ENCODE data around the gene ACTR1A.

Gene ACTR1A

DNA sequence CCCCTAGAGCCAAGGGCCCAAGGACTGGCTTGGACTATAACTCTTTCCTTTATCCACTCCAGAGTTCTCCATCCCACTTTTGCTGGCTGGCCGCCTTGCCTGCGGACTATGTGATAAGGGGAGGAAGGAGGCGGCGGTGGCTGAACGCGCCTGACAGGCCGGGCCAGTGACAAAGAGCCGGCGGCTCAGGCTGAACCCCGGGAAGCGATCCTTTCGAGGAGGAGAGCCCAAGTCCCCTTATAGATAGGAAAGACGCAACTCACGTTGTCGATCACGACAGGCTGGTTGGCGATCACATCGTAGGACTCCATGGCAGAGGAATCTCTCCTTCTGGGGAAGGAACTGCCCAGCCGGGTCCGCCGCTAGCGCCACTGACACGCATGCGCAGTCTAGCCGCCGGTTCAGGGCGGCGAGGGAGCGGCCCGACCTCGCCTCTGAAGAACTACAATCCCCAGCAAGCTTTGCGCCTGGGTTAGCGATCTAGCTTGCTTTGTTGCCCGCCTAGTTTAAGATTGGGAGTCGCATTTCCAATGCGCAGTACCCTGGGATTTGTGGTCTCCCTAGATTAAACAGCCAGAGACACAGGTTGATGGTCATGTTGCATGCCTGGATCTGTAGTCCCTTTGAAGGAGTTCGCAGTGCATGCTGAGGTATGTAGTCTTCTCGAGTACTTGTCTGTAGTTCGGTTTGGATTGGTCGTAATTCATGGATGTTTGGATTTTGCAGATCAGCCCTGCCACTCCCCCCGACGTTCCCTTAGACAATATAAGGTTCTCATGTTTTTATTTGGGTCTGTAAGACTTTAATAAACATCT, at the start of gene ACTR1A:
Gene ACTR1A, minus strand, starts transcription at position 376 of the 815 bp plus-strand sequence. Its CDS starts 65 bp downstream, at position 311.
- H3K27me3 ChIP-seq (ENCODE audit: control insufficient read depth in 1 of 2, insufficient read depth in 2 of 2, low read length in 2 of 2), result no peaks in the 10 kb centered on the region
- peak within 1 kb of the TSS; percentile 89 for H3K27ac ChIP-seq (ENCODE audit: low read length)
- peaks cover 29% of the 10 kb centered on the region for H3K4me1 ChIP-seq (ENCODE audit: control insufficient read depth, insufficient read depth, low read length)
- peak within 1 kb of the TSS; percentile 94 to 96 for H3K9ac ChIP-seq (ENCODE audit: low read length in 2 of 2)
- H3K4me3 ChIP-seq (ENCODE audit: low read length in 2 of 2), result peak within 1 kb of the TSS; percentile 91 to 98
- H3K36me3 ChIP-seq (ENCODE audit: control insufficient read depth in 2 of 2, insufficient read depth in 2 of 2, low read length in 2 of 2), result no peaks in the 10 kb centered on the region
- no peaks in the 10 kb centered on the region for H3K9me3 ChIP-seq (ENCODE audit: control insufficient read depth in 2 of 2, low read length in 2 of 2)

DNA sequence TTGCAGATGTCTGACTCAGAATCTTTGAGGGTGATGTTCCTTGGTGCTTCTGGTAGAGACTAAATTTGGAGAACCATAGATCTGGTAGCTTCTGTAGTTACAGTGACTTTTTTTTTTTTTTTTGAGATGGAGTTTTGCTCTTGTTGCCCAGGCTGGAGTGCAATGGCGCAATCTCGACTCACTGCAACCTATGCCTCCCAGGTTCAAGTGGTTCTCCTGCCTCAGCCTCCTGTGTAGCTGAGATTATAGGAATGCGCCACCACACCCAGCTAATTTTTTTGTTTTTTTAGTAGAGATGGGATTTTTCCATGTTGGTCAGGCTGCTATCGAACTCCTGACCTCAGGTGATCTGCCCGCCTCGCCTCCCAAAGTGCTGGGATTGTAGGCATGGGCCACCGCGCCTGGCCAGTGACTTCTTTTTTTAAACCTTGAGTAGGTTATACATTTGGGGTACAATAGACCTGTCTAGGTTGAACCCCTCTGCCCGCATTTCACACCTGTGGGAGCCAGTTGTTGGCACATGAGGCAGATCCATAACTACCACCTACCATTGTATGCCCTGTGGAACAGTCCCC, 48.2 kb upstream of the ACTR1A start:
- no peak overlapping the region for H3K4me3 ChIP-seq (ENCODE audit: low read length in 2 of 2)
- peaks cover 5 to 8% of the 10 kb centered on the region in 2 donors for H3K36me3 ChIP-seq (ENCODE audit: control insufficient read depth in 2 of 2, insufficient read depth in 2 of 2, low read length in 2 of 2)
- H3K27me3 ChIP-seq (ENCODE audit: control insufficient read depth in 1 of 2, insufficient read depth in 2 of 2, low read length in 2 of 2), result no peaks in the 10 kb centered on the region
- H3K9ac ChIP-seq (ENCODE audit: low read length in 2 of 2), result no peak overlapping the region
- no peak overlapping the region for H3K27ac ChIP-seq (ENCODE audit: low read length)
- H3K4me1 ChIP-seq (ENCODE audit: control insufficient read depth, insufficient read depth, low read length), result no peaks in the 10 kb centered on the region
- H3K9me3 ChIP-seq (ENCODE audit: control insufficient read depth in 2 of 2, low read length in 2 of 2), result no peaks in the 10 kb centered on the region

DNA sequence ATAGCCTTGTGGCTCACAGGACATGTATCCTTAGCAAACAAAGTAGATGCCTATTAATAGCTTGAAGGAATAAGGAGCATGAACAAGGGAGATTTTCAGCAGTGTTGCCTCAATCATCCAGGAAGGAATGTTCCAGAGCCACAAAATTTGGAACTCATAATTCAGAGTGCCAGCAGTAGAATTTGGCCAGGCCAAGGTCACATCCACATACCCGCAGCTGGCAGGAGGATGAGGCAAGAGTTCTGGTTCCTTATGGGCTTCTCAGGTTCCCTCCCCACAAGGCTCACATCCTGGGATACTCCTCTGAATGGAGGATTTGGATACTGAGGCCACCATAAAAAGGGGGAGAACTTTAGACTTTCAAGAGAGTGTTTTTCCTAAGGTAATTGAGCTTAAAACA, 47.0 kb upstream of the ACTR1A start:
- Histone ChIP-seq H3K4me3 (ENCODE audit: low read length in 2 of 2) (no peak overlapping the region), H3K9me3 (ENCODE audit: control insufficient read depth in 2 of 2, low read length in 2 of 2) (no peaks in the 10 kb centered on the region), H3K27me3 (ENCODE audit: control insufficient read depth in 1 of 2, insufficient read depth in 2 of 2, low read length in 2 of 2) (no peaks in the 10 kb centered on the region), H3K9ac (ENCODE audit: low read length in 2 of 2) (no peak overlapping the region), H3K36me3 (ENCODE audit: control insufficient read depth in 2 of 2, insufficient read depth in 2 of 2, low read length in 2 of 2) (peaks cover 5 to 8% of the 10 kb centered on the region in 2 donors), H3K4me1 (ENCODE audit: control insufficient read depth, insufficient read depth, low read length) (no peaks in the 10 kb centered on the region), H3K27ac (ENCODE audit: low read length) (no peak overlapping the region)

DNA sequence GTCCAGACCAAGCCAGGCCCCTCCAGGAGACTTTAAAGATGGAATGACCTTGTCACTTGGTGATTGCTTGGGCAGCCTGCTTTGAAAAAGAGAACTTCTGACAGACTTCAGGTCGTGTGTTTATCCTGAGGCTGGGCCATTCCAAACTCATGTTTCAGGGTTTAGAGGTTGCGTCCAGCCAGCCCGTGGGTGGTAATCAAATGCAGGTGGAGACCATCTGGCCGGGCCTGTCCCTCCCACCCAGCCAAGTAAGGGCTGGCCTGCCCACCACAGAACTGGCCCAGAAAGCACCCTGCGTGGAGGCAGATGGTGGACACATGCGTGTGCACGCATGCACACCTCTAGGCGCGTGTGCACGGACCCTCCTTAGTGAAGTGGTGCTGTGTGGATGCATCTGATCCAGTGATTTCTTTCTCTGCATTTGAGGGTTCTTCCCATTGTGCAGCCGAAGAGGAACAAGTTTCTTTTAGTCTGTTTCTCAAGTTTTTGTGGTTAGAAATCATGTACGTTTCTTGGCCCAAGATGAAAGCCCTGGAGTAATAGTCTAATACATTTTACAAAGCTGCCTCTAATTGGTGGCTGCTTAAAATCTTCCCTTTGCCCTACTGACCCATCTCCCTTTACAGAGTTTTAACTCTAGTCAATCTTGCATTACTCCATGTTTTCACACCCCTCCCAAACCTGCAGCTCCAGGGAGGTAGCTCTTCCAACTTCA, 44.3 kb upstream of the ACTR1A start:
- no peaks in the 10 kb centered on the region for H3K27me3 ChIP-seq (ENCODE audit: control insufficient read depth in 1 of 2, insufficient read depth in 2 of 2, low read length in 2 of 2)
- H3K27ac ChIP-seq (ENCODE audit: low read length), result no peak overlapping the region
- no peak overlapping the region for H3K9ac ChIP-seq (ENCODE audit: low read length in 2 of 2)
- H3K36me3 ChIP-seq (ENCODE audit: control insufficient read depth in 2 of 2, insufficient read depth in 2 of 2, low read length in 2 of 2), result peaks cover 5 to 8% of the 10 kb centered on the region in 2 donors
- no peaks in the 10 kb centered on the region for H3K9me3 ChIP-seq (ENCODE audit: control insufficient read depth in 2 of 2, low read length in 2 of 2)
- H3K4me1 ChIP-seq (ENCODE audit: control insufficient read depth, insufficient read depth, low read length), result no peaks in the 10 kb centered on the region
- no peak overlapping the region for H3K4me3 ChIP-seq (ENCODE audit: low read length in 2 of 2)

DNA sequence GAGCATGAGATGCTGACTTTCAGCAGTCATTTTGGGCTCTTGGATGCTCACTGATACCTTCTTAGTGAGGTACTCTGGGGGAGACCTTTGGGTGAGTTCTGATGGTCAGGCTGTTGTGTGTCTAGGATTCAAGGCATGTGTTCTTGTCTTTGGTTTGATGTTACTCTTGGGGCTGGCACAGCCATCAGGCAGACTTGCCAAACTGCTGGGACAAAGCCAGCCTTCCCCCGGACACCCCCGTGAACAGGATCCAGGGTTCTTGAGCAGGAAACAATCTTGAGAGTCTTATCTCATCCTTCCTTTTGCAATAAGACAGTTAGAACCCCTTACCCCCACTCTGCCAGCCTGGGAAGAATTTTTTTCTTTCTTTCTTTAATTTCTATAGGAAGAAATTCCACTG, 43.5 kb upstream of the ACTR1A start:
- Histone ChIP-seq H3K9ac (ENCODE audit: low read length in 2 of 2) (no peak overlapping the region), H3K27ac (ENCODE audit: low read length) (no peak overlapping the region)

DNA sequence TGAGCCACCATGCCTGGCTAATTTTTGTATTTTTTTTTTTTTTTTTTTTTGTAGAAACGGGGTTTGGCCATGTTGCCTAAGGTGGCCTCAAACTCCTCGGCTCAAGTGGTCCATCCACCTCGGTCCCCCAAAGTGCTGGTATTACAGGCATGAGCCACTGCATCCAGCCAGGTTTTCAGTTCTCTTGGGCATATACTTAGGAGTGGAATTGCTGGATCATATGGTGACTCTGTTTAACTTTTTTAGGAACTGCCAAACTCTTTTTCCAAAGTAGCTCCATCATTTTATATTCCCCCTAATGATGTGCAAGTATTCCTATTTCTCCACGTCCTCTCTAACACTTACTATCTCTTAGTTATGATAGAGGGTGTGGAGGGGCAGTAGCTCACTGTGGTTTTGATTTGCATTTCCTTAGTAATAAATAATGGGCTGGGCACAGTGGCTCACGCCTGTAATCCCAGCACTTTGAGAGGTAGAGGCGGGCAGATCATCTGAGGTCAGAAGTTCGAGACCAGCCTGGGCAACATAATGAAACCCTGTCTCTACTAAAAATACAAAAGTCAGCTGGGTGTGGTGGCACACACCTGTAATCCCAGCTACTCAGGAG, 42.9 kb upstream of the ACTR1A start:
- H3K9ac ChIP-seq (ENCODE audit: low read length in 2 of 2), result no peak overlapping the region
- H3K36me3 ChIP-seq (ENCODE audit: control insufficient read depth in 2 of 2, insufficient read depth in 2 of 2, low read length in 2 of 2), result peaks cover 2 to 5% of the 10 kb centered on the region in 2 donors
- no peak overlapping the region for H3K27ac ChIP-seq (ENCODE audit: low read length)
- H3K9me3 ChIP-seq (ENCODE audit: control insufficient read depth in 2 of 2, low read length in 2 of 2), result no peaks in the 10 kb centered on the region
- no peaks in the 10 kb centered on the region for H3K4me1 ChIP-seq (ENCODE audit: control insufficient read depth, insufficient read depth, low read length)
- no peaks in the 10 kb centered on the region for H3K27me3 ChIP-seq (ENCODE audit: control insufficient read depth in 1 of 2, insufficient read depth in 2 of 2, low read length in 2 of 2)
- H3K4me3 ChIP-seq (ENCODE audit: low read length in 2 of 2), result no peak overlapping the region

More for the DNA sequence above, 43.5 kb upstream of the ACTR1A start:
- Histone ChIP-seq H3K4me1 (ENCODE audit: control insufficient read depth, insufficient read depth, low read length) (no peaks in the 10 kb centered on the region), H3K4me3 (ENCODE audit: low read length in 2 of 2) (no peak overlapping the region), H3K27me3 (ENCODE audit: control insufficient read depth in 1 of 2, insufficient read depth in 2 of 2, low read length in 2 of 2) (no peaks in the 10 kb centered on the region), H3K9me3 (ENCODE audit: control insufficient read depth in 2 of 2, low read length in 2 of 2) (no peaks in the 10 kb centered on the region), H3K36me3 (ENCODE audit: control insufficient read depth in 2 of 2, insufficient read depth in 2 of 2, low read length in 2 of 2) (peaks cover 3 to 8% of the 10 kb centered on the region in 2 donors)

DNA sequence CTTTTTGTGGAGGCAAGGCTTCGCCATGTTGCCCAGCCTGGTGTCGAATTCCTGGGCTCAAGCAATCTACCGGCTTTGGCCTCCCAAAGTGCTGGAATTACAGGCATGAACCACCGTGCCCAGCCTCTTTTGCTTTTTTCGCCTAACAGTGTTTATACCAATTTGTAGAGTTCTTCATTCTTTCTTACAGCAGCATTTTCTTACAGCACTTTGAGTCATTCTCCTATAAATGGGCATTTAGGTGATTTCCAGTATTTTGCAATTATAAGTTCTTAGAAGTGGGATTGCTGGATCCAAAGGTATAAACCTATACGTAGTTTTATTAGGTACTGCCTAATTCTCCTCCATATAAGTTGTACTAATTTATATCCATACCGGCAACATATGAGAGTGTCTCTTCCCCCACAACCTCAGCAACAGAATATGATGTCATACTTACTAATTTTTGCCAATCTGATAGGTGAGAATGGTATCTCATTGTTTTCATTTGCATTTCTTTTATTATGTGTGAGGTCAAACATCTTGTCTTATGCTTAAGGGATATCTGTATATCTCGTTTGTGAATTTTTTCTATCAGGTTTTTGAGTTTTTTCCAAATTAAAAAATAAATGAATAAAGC, 40.4 kb upstream of the ACTR1A start:
- Histone ChIP-seq H3K9me3 (ENCODE audit: control insufficient read depth in 2 of 2, low read length in 2 of 2) (no peaks in the 10 kb centered on the region), H3K4me1 (ENCODE audit: control insufficient read depth, insufficient read depth, low read length) (no peaks in the 10 kb centered on the region), H3K27ac (ENCODE audit: low read length) (no peak overlapping the region), H3K36me3 (ENCODE audit: control insufficient read depth in 2 of 2, insufficient read depth in 2 of 2, low read length in 2 of 2) (no peaks in the 10 kb centered on the region), H3K4me3 (ENCODE audit: low read length in 2 of 2) (no peak overlapping the region), H3K9ac (ENCODE audit: low read length in 2 of 2) (no peak overlapping the region), H3K27me3 (ENCODE audit: control insufficient read depth in 1 of 2, insufficient read depth in 2 of 2, low read length in 2 of 2) (no peaks in the 10 kb centered on the region)

DNA sequence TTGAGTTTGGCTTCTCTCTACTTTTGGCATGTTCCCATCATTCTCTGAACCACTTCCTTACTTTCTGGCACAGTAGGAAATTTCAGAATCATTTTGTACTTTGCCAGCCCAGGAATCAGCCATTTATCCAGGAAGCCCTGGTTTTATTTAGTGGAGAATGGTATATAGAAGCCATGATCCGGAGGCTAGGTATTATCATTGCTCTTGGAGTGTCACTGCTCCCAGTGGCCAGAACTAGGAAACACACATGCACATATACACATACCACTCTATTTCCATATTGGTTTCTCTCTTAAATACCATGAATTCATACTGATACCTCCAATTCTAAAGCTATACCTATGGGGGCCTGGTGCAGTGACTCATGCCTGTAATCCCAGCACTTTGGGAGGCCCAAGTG, 37.5 kb upstream of the ACTR1A start:
- Histone ChIP-seq H3K9me3 (ENCODE audit: control insufficient read depth in 2 of 2, low read length in 2 of 2) (no peaks in the 10 kb centered on the region), H3K4me1 (ENCODE audit: control insufficient read depth, insufficient read depth, low read length) (no peaks in the 10 kb centered on the region), H3K27ac (ENCODE audit: low read length) (no peak overlapping the region), H3K4me3 (ENCODE audit: low read length in 2 of 2) (no peak overlapping the region), H3K27me3 (ENCODE audit: control insufficient read depth in 1 of 2, insufficient read depth in 2 of 2, low read length in 2 of 2) (no peaks in the 10 kb centered on the region), H3K36me3 (ENCODE audit: control insufficient read depth in 2 of 2, insufficient read depth in 2 of 2, low read length in 2 of 2) (no peaks in the 10 kb centered on the region), H3K9ac (ENCODE audit: low read length in 2 of 2) (no peak overlapping the region)

DNA sequence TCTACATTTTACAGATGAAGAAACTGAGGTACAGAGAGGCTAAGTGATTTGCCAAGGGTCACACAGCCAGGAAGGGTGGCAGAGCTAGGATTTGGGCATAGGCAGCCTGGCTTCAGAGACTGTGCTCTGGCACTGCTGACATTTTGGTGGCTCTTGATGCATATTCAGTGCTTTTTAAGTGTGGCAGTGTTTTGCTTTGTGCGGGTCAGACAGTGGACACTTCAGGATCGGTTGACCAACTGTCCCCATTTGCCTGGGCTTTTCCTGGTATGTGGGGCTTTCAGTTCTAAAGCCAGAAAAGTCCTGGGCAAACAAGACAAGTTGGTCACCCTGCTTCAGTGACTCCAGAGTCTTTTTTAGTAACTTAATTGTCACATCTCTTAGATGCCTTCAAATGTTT, 36.3 kb upstream of the ACTR1A start:
- Histone ChIP-seq H3K36me3 (ENCODE audit: control insufficient read depth in 2 of 2, insufficient read depth in 2 of 2, low read length in 2 of 2) (peaks cover 0 to 4% of the 10 kb centered on the region in 2 donors), H3K4me1 (ENCODE audit: control insufficient read depth, insufficient read depth, low read length) (no peaks in the 10 kb centered on the region), H3K9ac (ENCODE audit: low read length in 2 of 2) (no peak overlapping the region), H3K27ac (ENCODE audit: low read length) (no peak overlapping the region), H3K27me3 (ENCODE audit: control insufficient read depth in 1 of 2, insufficient read depth in 2 of 2, low read length in 2 of 2) (no peaks in the 10 kb centered on the region), H3K9me3 (ENCODE audit: control insufficient read depth in 2 of 2, low read length in 2 of 2) (no peaks in the 10 kb centered on the region), H3K4me3 (ENCODE audit: low read length in 2 of 2) (no peak overlapping the region)

DNA sequence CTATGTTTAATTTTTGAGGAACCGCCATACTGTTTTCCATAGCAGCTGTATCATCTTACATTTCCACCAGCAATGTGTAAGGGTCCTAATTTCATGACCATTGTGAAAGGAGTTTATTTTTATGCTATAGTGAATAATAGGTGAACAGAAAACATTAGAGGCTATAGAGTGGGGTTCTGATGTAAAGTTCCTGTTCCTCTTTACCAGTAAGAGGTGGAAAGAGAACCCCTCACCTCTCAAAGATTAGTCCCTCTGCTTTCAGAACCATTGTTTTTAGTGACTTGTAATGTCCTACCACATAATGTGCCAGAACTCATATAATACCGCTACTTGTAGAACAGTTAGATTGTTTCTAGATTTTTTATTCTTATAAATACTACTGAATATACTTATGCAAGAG, 35.4 kb upstream of the ACTR1A start:
- Histone ChIP-seq H3K4me1 (ENCODE audit: control insufficient read depth, insufficient read depth, low read length) (no peaks in the 10 kb centered on the region), H3K36me3 (ENCODE audit: control insufficient read depth in 2 of 2, insufficient read depth in 2 of 2, low read length in 2 of 2) (peaks cover 0 to 4% of the 10 kb centered on the region in 2 donors), H3K27ac (ENCODE audit: low read length) (no peak overlapping the region), H3K4me3 (ENCODE audit: low read length in 2 of 2) (no peak overlapping the region), H3K9ac (ENCODE audit: low read length in 2 of 2) (no peak overlapping the region), H3K27me3 (ENCODE audit: control insufficient read depth in 1 of 2, insufficient read depth in 2 of 2, low read length in 2 of 2) (no peaks in the 10 kb centered on the region), H3K9me3 (ENCODE audit: control insufficient read depth in 2 of 2, low read length in 2 of 2) (no peaks in the 10 kb centered on the region)

Data from stomach smooth muscle (tissue), 2 donors.